T follicular helper cell (primary cell): Measurements from ENCODE around the gene IFT22.
"Not testable (repeated sequence)": the region's sequence is repeated elsewhere in the genome, so short reads cannot be mapped to it uniquely, and the experiment has no call there.

Source experiments
- DNase-seq: peaks from one replicate; pipeline ENCODE4 v3.0.0-alpha.2; 2020; ENCODE audit warnings: low read depth

The IFT22 gene

GRCh38 chr7:101308245-101309085, 13.1 kb downstream of the IFT22 start:
- DNase-seq, result no peak

- no peak for DNase-seq
These were observed 15.3 kb downstream of the IFT22 start for GRCh38 chr7:101306307-101306706.

- DNase-seq, result no peak
These were observed 18.4 kb downstream of the IFT22 start for GRCh38 chr7:101303102-101303701.

GRCh38 chr7:101302641-101303101, 18.9 kb downstream of the IFT22 start:
- DNase-seq, result no peak

- no peak for DNase-seq
These were observed 20.9 kb downstream of the IFT22 start for GRCh38 chr7:101300465-101301376.

- DNase-seq, result no peak
These were observed 21.8 kb downstream of the IFT22 start for GRCh38 chr7:101299511-101300464.

- no peak for DNase-seq
These were observed 26.8 kb downstream of the IFT22 start for GRCh38 chr7:101294832-101295121.

GRCh38 chr7:101294039-101294831, 27.4 kb downstream of the IFT22 start:
- DNase-seq, result no peak

- not testable (repeated sequence) for DNase-seq
These were observed 28.3 kb downstream of the IFT22 start for GRCh38 chr7:101293069-101294021.

- not testable (repeated sequence) for DNase-seq
These were observed 29.0 kb downstream of the IFT22 start for GRCh38 chr7:101292566-101292965.

- peak; percentile 49 for DNase-seq
These were observed 31.2 kb downstream of the IFT22 start for GRCh38 chr7:101290186-101291037.

GRCh38 chr7:101289687-101290086, 31.9 kb downstream of the IFT22 start:
- DNase-seq, result not testable (repeated sequence)

GRCh38 chr7:101288439-101288838, 33.2 kb downstream of the IFT22 start:
- no peak for DNase-seq

- no peak for DNase-seq
These were observed 34.6 kb downstream of the IFT22 start for GRCh38 chr7:101287032-101287431.

GRCh38 chr7:101285880-101286279, 35.7 kb downstream of the IFT22 start:
- DNase-seq, result not testable (repeated sequence)

GRCh38 chr7:101285171-101285570, 36.4 kb downstream of the IFT22 start:
- no peak for DNase-seq

- DNase-seq, result not testable (repeated sequence)
These were observed 40.7 kb downstream of the IFT22 start for GRCh38 chr7:101280912-101281311.
